PC-3 (cell line): ENCODE measurements around the gene DNAH14. TPM values are rescaled to one million over a fixed set of nuclear protein-coding genes. Genes with fewer than 3 reads are reported as not detected.

Experiments used
- ATAC-seq: fragments of 200-7000 bp; cut with Tn5 transposase; 2 replicates; pipeline ENCODE4 v1.9.1; 2020; ENCODE audit warnings: mild to moderate bottlenecking, moderate library complexity
- BruUV-seq: library from RNA; stranded (reverse); fragments of 400-500 nt; replicated peaks from 2 replicates; lab custom pipeline; 2021; lab: Mats Ljungman, UMichigan
- CTCF ChIA-PET: fragments of 300-600 bp; sonication (Branson Sonifier 250); formaldehyde crosslinking; loops from one replicate; lab custom pipeline; 2022; ENCODE audit warnings: antibody characterized with exemption; lab: Charles Lee
- POLR2A ChIA-PET: fragments of 300-600 bp; sonication (Branson Sonifier 250); formaldehyde crosslinking; loops from one replicate; lab custom pipeline; 2022; ENCODE audit warnings: antibody characterized with exemption; ENCODE audit not compliant: unreplicated experiment; lab: Charles Lee
- DNase-seq: peaks from one replicate; pipeline ENCODE4 v3.0.0-alpha.2; 2015
- H2AFZ ChIP-seq: fragments of 300-600 bp; sonication (generic); 2 replicates; pipeline ENCODE4 v1.6.0; 2016; ENCODE audit warnings: antibody characterized with exemption, low read length
- H3F3A ChIP-seq: fragments of 300-600 bp; sonication (generic); one replicate; pipeline ENCODE4 v1.6.0; 2017; ENCODE audit warnings: antibody characterized with exemption, low read length, control low read depth, mild to moderate bottlenecking; ENCODE audit not compliant: unreplicated experiment
- H3K27ac ChIP-seq: fragments of 300-600 bp; sonication (generic); 2 replicates; pipeline ENCODE4 v1.5.1; 2016; ENCODE audit warnings: mild to moderate bottlenecking, low read length
- H3K27me3 ChIP-seq: fragments of 300-600 bp; sonication (generic); 2 replicates; pipeline ENCODE4 v1.6.1; 2016; ENCODE audit warnings: low read length, mixed read lengths
- H3K36me3 ChIP-seq: fragments of 300-600 bp; sonication (generic); 2 replicates; pipeline ENCODE4 v1.6.1; 2016; ENCODE audit warnings: low read depth, mixed run types, low read length, mixed read lengths
- H3K4me1 ChIP-seq: fragments of 300-600 bp; sonication (generic); 2 replicates; pipeline ENCODE4 v1.5.1; 2016; ENCODE audit warnings: low read length; ENCODE audit not compliant: insufficient read depth
- H3K4me2 ChIP-seq: fragments of 300-600 bp; sonication (generic); 2 replicates; pipeline ENCODE4 v1.6.0; 2016; ENCODE audit warnings: low read length
- H3K4me3 ChIP-seq: fragments of 300-600 bp; sonication (generic); 2 replicates; pipeline ENCODE4 v1.5.1; 2016; ENCODE audit warnings: mild to moderate bottlenecking, low read length, mixed read lengths
- H3K79me2 ChIP-seq: fragments of 300-600 bp; sonication (generic); 2 replicates; pipeline ENCODE4 v1.6.1; 2017; ENCODE audit warnings: low read length, mixed read lengths
- H3K9ac ChIP-seq: fragments of 300-600 bp; sonication (generic); 2 replicates; pipeline ENCODE4 v1.6.0; 2016; ENCODE audit warnings: mild to moderate bottlenecking, low read length
- H3K9me2 ChIP-seq: fragments of 300-600 bp; sonication (generic); replicated peaks from 2 replicates; pipeline ENCODE4 v1.6.1; 2016; ENCODE audit warnings: mixed run types, low read length, mixed read lengths
- H3K9me3 ChIP-seq: fragments of 300-600 bp; sonication (generic); 2 replicates; pipeline ENCODE4 v1.6.1; 2016; ENCODE audit warnings: low read length, mixed read lengths
- H4K20me1 ChIP-seq: fragments of 300-600 bp; sonication (generic); 2 replicates; pipeline ENCODE4 v1.6.1; 2016; ENCODE audit warnings: low read length, mixed read lengths
- EZH2 ChIP-seq: fragments of 300-600 bp; sonication (generic); IDR thresholded peaks from one replicate; pipeline ENCODE4 v1.6.1; 2017; ENCODE audit warnings: antibody characterized with exemption, mild to moderate bottlenecking, low read length; ENCODE audit not compliant: unreplicated experiment
- EZH2phosphoT487 ChIP-seq: fragments of 300-600 bp; sonication (generic); IDR thresholded peaks from 2 replicates; pipeline ENCODE4 v1.6.1; 2018; ENCODE audit warnings: mild to moderate bottlenecking, antibody characterized with exemption, low read length, borderline replicate concordance
- intact Hi-C: fragments of 100-400 bp; cut with micrococcal nuclease; formaldehyde crosslinking; loops from 2 replicates; pipeline ENCODE4 v1.9.0; 2023
- total RNA-seq: library from RNA; depleted of rRNA; stranded (reverse); fragments of >200 nt; gene quantifications from 2 replicates; pipeline ENCODE4 v1.2.3, GENCODE V29; 2014
- TF ChIP-seq, protein P1 (sequence below): fragments of 300-600 bp; sonication (generic); conservative IDR thresholded peaks from 2 replicates; pipeline ENCODE4 v1.5.1; 2017; ENCODE audit warnings: antibody characterized with exemption, low read depth, mild to moderate bottlenecking, low read length

DNAH14 gene
- total RNA-seq, 1 experiment from 2014 or later: 42.8 TPM

DNA sequence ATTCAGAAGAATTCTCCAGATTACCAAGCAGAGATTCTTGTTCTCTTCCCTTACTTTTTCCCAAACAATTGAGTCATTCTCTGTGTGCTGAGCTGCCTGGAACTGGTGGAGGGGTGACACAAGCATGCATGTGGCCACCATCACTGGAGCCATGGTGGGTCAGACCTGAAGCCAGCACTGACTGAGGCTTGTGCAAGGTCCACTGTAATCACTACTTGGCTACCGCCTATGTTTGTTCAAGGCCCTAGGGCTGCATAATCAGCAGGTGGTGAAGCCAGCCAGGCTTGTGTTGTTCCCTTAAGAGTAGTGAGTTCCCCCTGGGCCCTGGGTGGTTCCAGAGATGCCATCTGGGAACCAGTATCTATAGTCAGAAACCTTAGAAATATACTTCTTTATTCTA, 183.8 kb downstream of the DNAH14 start:
- no TSS peak for BruUV-seq
- Histone ChIP-seq H4K20me1 (no peaks in the 10 kb centered on the region; the same call in 1 of the 2 replicates), H3K27me3 (no peaks in the 10 kb centered on the region), H3K9ac (no peak overlapping the region), H3K36me3 (no peaks in the 10 kb centered on the region), H3K4me2 (no peak overlapping the region), H3K79me2 (no peaks in the 10 kb centered on the region), H3K9me2 (no peaks in the 10 kb centered on the region), H3K4me1 (no peaks in the 10 kb centered on the region), H3K4me3 (no peak overlapping the region), H3K27ac (no peak overlapping the region), H3F3A (no peaks in the 10 kb centered on the region), H2AFZ (no peak overlapping the region), H3K9me3 (no peaks in the 10 kb centered on the region)
- DNase-seq (no peak), ATAC-seq (no peak)
- ChIA-PET POLR2A (no interaction called here), CTCF (no interaction called here)
- TF ChIP-seq EZH2phosphoT487 (no peak), EZH2 (no peak)
- TF ChIP-seq, protein P1, sequence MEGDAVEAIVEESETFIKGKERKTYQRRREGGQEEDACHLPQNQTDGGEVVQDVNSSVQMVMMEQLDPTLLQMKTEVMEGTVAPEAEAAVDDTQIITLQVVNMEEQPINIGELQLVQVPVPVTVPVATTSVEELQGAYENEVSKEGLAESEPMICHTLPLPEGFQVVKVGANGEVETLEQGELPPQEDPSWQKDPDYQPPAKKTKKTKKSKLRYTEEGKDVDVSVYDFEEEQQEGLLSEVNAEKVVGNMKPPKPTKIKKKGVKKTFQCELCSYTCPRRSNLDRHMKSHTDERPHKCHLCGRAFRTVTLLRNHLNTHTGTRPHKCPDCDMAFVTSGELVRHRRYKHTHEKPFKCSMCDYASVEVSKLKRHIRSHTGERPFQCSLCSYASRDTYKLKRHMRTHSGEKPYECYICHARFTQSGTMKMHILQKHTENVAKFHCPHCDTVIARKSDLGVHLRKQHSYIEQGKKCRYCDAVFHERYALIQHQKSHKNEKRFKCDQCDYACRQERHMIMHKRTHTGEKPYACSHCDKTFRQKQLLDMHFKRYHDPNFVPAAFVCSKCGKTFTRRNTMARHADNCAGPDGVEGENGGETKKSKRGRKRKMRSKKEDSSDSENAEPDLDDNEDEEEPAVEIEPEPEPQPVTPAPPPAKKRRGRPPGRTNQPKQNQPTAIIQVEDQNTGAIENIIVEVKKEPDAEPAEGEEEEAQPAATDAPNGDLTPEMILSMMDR: no peak
- intact Hi-C loops: no loop called here

DNA sequence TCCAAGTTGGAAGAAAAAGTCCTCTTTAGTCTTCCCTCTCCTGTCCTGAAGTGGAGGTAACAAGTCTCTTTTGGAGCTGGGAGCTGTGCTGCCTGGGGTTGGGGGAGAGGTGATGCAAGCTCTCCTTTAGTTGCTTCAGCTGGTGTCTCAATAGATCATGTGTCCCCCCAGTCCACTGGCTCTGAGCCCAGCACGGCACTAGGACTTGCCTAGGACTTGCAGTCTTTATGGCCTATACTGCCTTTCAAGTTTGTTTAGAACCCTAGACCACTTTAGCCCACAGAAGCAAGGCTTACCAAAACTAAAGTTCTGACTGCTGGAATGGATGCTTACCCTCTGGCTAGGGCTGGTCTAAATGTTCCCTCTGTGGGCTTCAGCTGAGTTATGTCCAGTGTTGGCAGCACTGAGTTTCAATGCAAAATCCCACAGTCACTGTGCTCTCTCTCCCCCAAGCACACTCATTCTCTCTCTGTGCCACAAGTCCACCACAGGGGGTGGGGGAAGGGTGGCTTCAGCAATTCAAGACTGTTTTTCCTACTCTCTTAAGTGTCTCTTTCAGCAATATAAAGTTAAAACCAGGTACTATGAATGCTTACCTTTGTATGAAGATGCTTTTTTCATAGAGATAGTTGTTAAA, 185.0 kb downstream of the DNAH14 start:
- H3K27ac ChIP-seq: no peak overlapping the region
- intact Hi-C loops: no loop called here
- no peak overlapping the region for H3K4me3 ChIP-seq
- no peaks in the 10 kb centered on the region for H3F3A ChIP-seq
- no peak overlapping the region for H3K4me2 ChIP-seq
- no peaks in the 10 kb centered on the region for H3K9me2 ChIP-seq
- no peaks in the 10 kb centered on the region for H3K36me3 ChIP-seq
- no TSS peak for BruUV-seq
- CTCF ChIA-PET: no interaction called here
- no peak overlapping the region for H3K9ac ChIP-seq
- H4K20me1 ChIP-seq: no peaks in the 10 kb centered on the region; the same call in 1 of the 2 replicates
- no peak for DNase-seq
- POLR2A ChIA-PET: no interaction called here
- ATAC-seq: no peak
- no peaks in the 10 kb centered on the region for H3K79me2 ChIP-seq
- H3K9me3 ChIP-seq: no peaks in the 10 kb centered on the region
- H3K4me1 ChIP-seq: peaks cover 2% of the 10 kb centered on the region
- no peaks in the 10 kb centered on the region for H3K27me3 ChIP-seq
- TF ChIP-seq, protein P1: no peak
- TF ChIP-seq EZH2 (no peak), EZH2phosphoT487 (no peak)
- no peak overlapping the region for H2AFZ ChIP-seq

DNA sequence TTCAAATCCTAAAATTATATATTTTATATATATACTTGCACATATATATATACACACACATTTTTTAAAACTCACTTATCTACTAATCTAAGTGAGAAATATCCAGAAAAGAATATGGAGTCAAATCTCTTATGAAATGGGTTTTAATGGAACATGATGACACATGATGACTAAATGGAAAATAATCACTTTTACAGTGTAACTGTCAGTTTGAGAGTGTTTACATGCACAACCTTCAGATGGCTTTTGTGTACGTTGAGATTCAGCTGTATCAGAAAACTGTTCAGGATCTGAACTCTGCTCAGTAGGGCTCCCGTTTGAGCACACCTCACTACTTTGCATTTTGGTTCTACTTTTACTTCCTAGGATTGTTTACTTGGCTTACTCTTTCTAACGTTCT, 189.8 kb downstream of the DNAH14 start:
- DNase-seq: peak; percentile 67

More for the DNA sequence above, 189.8 kb downstream of the DNAH14 start:
- Histone ChIP-seq H3K4me3 (no peak overlapping the region), H3K9ac (no peak overlapping the region), H3F3A (no peaks in the 10 kb centered on the region), H3K27ac (no peak overlapping the region), H3K4me2 (no peak overlapping the region), H4K20me1 (no peaks in the 10 kb centered on the region), H3K9me2 (no peaks in the 10 kb centered on the region), H3K9me3 (no peaks in the 10 kb centered on the region), H3K27me3 (no peaks in the 10 kb centered on the region), H3K79me2 (no peaks in the 10 kb centered on the region), H2AFZ (no peak overlapping the region), H3K4me1 (peaks cover 5% of the 10 kb centered on the region), H3K36me3 (no peaks in the 10 kb centered on the region)
- ChIA-PET CTCF (no interaction called here), POLR2A (no interaction called here)
- BruUV-seq: no TSS peak
- no peak for TF ChIP-seq EZH2phosphoT487
- TF ChIP-seq EZH2: no peak
- TF ChIP-seq, protein P1: no peak
- ATAC-seq: peak; percentile 76
- intact Hi-C loops: no loop called here
